ENCODE results near the gene PEA15. TPM values are rescaled to one million over a fixed set of nuclear protein-coding genes. Genes with fewer than 3 reads are reported as not detected.

PEA15 gene
- total RNA-seq, 1 donor from 2014 or later: 178 TPM

- no peaks in the 10 kb centered on the region for H3K9me3 ChIP-seq
- H3K27ac ChIP-seq: peak overlapping the region; percentile 94 to 98
- H3K4me3 ChIP-seq: peak overlapping the region in 1 of 2 donors; percentile 5
- H3K4me1 ChIP-seq: peaks cover 3 to 47% of the 10 kb centered on the region in 2 donors
- intact Hi-C loops (cut with DNase I): loop anchor here (5.0 to 10.0 kb wide), 2 partner anchors 54 to 1186 kb away; partner anchors contain the start of gene DCAF8
- no peaks in the 10 kb centered on the region for H3K27me3 ChIP-seq
- TF ChIP-seq CTCF (IDR thresholded peaks at IDR 0.05): no peak
- H3K36me3 ChIP-seq: peaks cover 18 to 42% of the 10 kb centered on the region in 2 donors
- no peak for DNase-seq (ENCODE audit: low spot score in 2 of 2)
Observed at GRCh38 chr1:160208557-160209320, 3.6 kb downstream of the PEA15 start.

- H3K36me3 ChIP-seq: peaks cover 25 to 49% of the 10 kb centered on the region in 2 donors
- H3K9me3 ChIP-seq: no peaks in the 10 kb centered on the region
- H3K27me3 ChIP-seq: no peaks in the 10 kb centered on the region
- H3K4me1 ChIP-seq: peaks cover 3 to 47% of the 10 kb centered on the region in 2 donors
- DNase-seq (ENCODE audit: low spot score in 2 of 2): no peak
- peak overlapping the region in 1 of 2 donors; percentile 5 for H3K4me3 ChIP-seq
- intact Hi-C loops (cut with DNase I): loop anchor here (5.0 to 10.0 kb wide), 2 partner anchors 53 to 1185 kb away; partner anchors contain the start of gene DCAF8
- TF ChIP-seq CTCF (IDR thresholded peaks at IDR 0.05): no peak
- H3K27ac ChIP-seq: peak overlapping the region; percentile 94 to 98
Observed at GRCh38 chr1:160209321-160210046, 4.3 kb downstream of the PEA15 start.

- Histone ChIP-seq H3K4me3 (no peak overlapping the region), H3K9me3 (no peaks in the 10 kb centered on the region), H3K27me3 (no peaks in the 10 kb centered on the region), H3K4me1 (peaks cover 3 to 42% of the 10 kb centered on the region in 2 donors), H3K27ac (peak overlapping the region; percentile 94 to 98), H3K36me3 (peaks cover 35 to 60% of the 10 kb centered on the region in 2 donors)
- intact Hi-C loops (cut with DNase I): no loop called here
- no peak for TF ChIP-seq CTCF (IDR thresholded peaks at IDR 0.05)
- no peak for DNase-seq (ENCODE audit: low spot score in 2 of 2)
Observed at GRCh38 chr1:160210561-160210960, 5.4 kb downstream of the PEA15 start.

GRCh38 chr1:160211046-160211790, 6.0 kb downstream of the PEA15 start:
- intact Hi-C loops (cut with DNase I): no loop called here
- H3K4me1 ChIP-seq: peaks cover 3 to 42% of the 10 kb centered on the region in 2 donors
- peak overlapping the region; percentile 94 to 98 for H3K27ac ChIP-seq
- no peaks in the 10 kb centered on the region for H3K27me3 ChIP-seq
- no peak for TF ChIP-seq CTCF (IDR thresholded peaks at IDR 0.05)
- no peaks in the 10 kb centered on the region for H3K9me3 ChIP-seq
- peaks cover 39 to 66% of the 10 kb centered on the region in 2 donors for H3K36me3 ChIP-seq
- DNase-seq (ENCODE audit: low spot score in 2 of 2): no peak
- H3K4me3 ChIP-seq: no peak overlapping the region

- Histone ChIP-seq H3K9me3 (no peaks in the 10 kb centered on the region), H3K4me3 (no peak overlapping the region), H3K4me1 (peaks cover 3 to 34% of the 10 kb centered on the region in 2 donors), H3K36me3 (peaks cover 39 to 77% of the 10 kb centered on the region in 2 donors), H3K27me3 (no peaks in the 10 kb centered on the region), H3K27ac (no peak overlapping the region)
- TF ChIP-seq CTCF (IDR thresholded peaks at IDR 0.05): no peak
- DNase-seq (ENCODE audit: low spot score in 2 of 2): no peak
- intact Hi-C loops (cut with DNase I): no loop called here
Observed at GRCh38 chr1:160214481-160215140, 9.4 kb downstream of the PEA15 start.

All from ascending aorta (tissue), 2 donors.